ENCODE measurements around the gene NEUROD1.
A peak's percentile ranks its signal among the peaks of the same experiment; 100 is the strongest.

The NEUROD1 gene

DNA sequence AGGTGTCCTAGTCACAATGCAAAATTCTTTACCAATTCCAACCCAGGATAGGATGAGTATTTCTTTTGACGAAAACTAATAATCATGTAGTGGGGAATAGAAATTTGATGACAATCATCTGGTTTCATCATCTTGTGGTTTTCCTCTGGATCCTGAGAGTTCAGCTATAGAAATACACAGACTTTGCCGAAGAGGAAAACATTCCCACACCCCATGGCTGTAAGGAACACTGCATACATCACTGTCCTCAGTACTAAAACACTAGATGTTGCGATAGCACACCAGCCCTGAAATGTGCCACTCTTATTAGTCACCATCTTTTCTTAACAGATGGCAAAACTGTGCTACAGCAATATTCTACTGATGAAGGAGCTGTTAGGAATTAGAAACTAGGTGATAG is 52.8 kb downstream of the NEUROD1 start:
- Histone ChIP-seq H2BK5ac (ENCODE audit: low read depth, low read length, poor library complexity, severe bottlenecking) (no peak overlapping the region), H3K4ac (ENCODE audit: low read depth in 1 of 2, low read length in 2 of 2) (no peak overlapping the region), H2BK15ac (ENCODE audit: low read depth, poor library complexity, severe bottlenecking) (no peak overlapping the region), H3K4me2 (ENCODE audit: low read length, poor library complexity, severe bottlenecking) (no peak overlapping the region), H2BK12ac (ENCODE audit: low read length in 2 of 2) (no peak overlapping the region), H3K9me3 (ENCODE audit: control insufficient read depth, low read length) (no peaks in the 10 kb centered on the region), H3K36me3 (ENCODE audit: control insufficient read depth in 1 of 2, insufficient read depth in 2 of 2, low read depth in 1 of 2, low read length in 2 of 2) (no peaks in the 10 kb centered on the region), H3K27ac (ENCODE audit: low read length, poor library complexity, severe bottlenecking) (no peak overlapping the region), H3K14ac (ENCODE audit: low read length in 2 of 2) (no peak overlapping the region), H2BK120ac (ENCODE audit: low read depth, low read length) (no peak overlapping the region), H4K91ac (ENCODE audit: low read length) (no peak overlapping the region), H2AK5ac (ENCODE audit: low read length, severe bottlenecking) (no peak overlapping the region), H3K27me3 (ENCODE audit: control insufficient read depth in 1 of 2, insufficient read depth in 1 of 2, low read length in 2 of 2) (peaks cover 2 to 7% of the 10 kb centered on the region in 2 experiments), H3K23ac (ENCODE audit: low read length in 2 of 2) (no peak overlapping the region), H2AFZ (ENCODE audit: low read depth, low read length) (no peak overlapping the region), H3K79me1 (replicated peaks; ENCODE audit: low read length, poor library complexity, severe bottlenecking) (no peaks in the 10 kb centered on the region), H3K18ac (ENCODE audit: low read depth in 1 of 2, low read length in 2 of 2) (no peak overlapping the region), H3K9ac (ENCODE audit: low read length) (no peak overlapping the region), H3K4me3 (ENCODE audit: insufficient read depth in 1 of 2, low read depth in 1 of 2, low read length in 2 of 2) (no peak overlapping the region), H4K8ac (ENCODE audit: low read length) (no peak overlapping the region), H3K4me1 (ENCODE audit: control insufficient read depth, insufficient read depth, low read depth, low read length) (peaks cover under 1% of the 10 kb centered on the region)
- 74% methylated on average over 2 of the region's 3 CpGs for WGBS
- DNase-seq, result peak; percentile 42

DNA sequence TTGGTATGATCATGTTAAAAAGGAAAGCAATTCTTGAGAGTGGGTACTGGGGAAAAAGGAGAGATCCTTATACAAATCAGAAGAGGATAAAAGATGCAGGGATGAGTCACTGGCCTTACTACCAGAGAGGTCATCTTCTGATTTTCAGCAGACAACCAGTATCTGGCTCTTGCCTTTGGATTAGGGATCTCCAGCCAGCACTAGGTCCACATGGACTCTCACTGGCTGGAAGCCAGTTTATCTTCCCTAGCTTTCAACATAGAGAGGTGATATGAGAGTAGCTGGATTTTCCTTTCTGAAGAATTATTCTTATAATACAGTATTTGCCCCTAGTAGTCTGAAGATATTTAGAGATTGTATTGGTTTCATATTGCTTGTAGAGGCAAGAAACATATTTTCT is 53.6 kb downstream of the NEUROD1 start:
- no peaks in the 10 kb centered on the region for H3K9me3 ChIP-seq (ENCODE audit: control insufficient read depth, low read length)
- H2BK12ac ChIP-seq (ENCODE audit: low read length in 2 of 2), result no peak overlapping the region
- H3K4ac ChIP-seq (ENCODE audit: low read depth in 1 of 2, low read length in 2 of 2), result no peak overlapping the region
- no peaks in the 10 kb centered on the region for H3K79me1 ChIP-seq (replicated peaks; ENCODE audit: low read length, poor library complexity, severe bottlenecking)
- H3K4me2 ChIP-seq (ENCODE audit: low read length, poor library complexity, severe bottlenecking), result no peak overlapping the region
- peaks cover 2 to 7% of the 10 kb centered on the region in 2 experiments for H3K27me3 ChIP-seq (ENCODE audit: control insufficient read depth in 1 of 2, insufficient read depth in 1 of 2, low read length in 2 of 2)
- H3K36me3 ChIP-seq (ENCODE audit: control insufficient read depth in 1 of 2, insufficient read depth in 2 of 2, low read depth in 1 of 2, low read length in 2 of 2), result no peaks in the 10 kb centered on the region
- no peak overlapping the region for H3K23ac ChIP-seq (ENCODE audit: low read length in 2 of 2)
- DNase-seq, result no peak
- no peak overlapping the region for H4K91ac ChIP-seq (ENCODE audit: low read length)
- no peak overlapping the region for H3K27ac ChIP-seq (ENCODE audit: low read length, poor library complexity, severe bottlenecking)
- H3K4me1 ChIP-seq (ENCODE audit: control insufficient read depth, insufficient read depth, low read depth, low read length), result no peaks in the 10 kb centered on the region
- no peak overlapping the region for H2BK5ac ChIP-seq (ENCODE audit: low read depth, low read length, poor library complexity, severe bottlenecking)
- no peak overlapping the region for H2AFZ ChIP-seq (ENCODE audit: low read depth, low read length)
- no peak overlapping the region for H3K18ac ChIP-seq (ENCODE audit: low read depth in 1 of 2, low read length in 2 of 2)
- H2BK15ac ChIP-seq (ENCODE audit: low read depth, poor library complexity, severe bottlenecking), result no peak overlapping the region
- H2BK120ac ChIP-seq (ENCODE audit: low read depth, low read length), result no peak overlapping the region
- H3K9ac ChIP-seq (ENCODE audit: low read length), result no peak overlapping the region
- no peak overlapping the region for H4K8ac ChIP-seq (ENCODE audit: low read length)
- H2AK5ac ChIP-seq (ENCODE audit: low read length, severe bottlenecking), result no peak overlapping the region
- H3K14ac ChIP-seq (ENCODE audit: low read length in 2 of 2), result no peak overlapping the region
- no peak overlapping the region for H3K4me3 ChIP-seq (ENCODE audit: insufficient read depth in 1 of 2, low read depth in 1 of 2, low read length in 2 of 2)
